ENCODE data around the gene ZNF366.

Gene ZNF366

DNA sequence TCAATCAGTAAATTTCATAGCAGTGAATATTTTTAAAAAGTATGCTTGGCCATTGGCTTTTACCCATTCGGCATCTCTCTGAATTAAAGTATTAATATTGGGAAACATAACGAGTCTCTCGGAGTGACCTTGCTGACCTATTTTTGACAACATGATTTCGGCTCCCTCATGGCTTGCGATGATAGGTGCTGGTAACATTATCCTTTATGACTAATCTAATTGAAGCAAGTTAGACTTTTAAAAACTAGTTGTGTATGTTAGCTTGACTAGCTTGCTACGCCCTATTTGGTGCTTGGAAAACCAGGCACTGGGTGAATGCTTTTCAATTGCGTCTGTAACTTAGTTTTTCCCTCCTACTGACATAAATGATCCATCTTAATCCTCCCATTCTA is 1.1 kb downstream of the ZNF366 start:
- H3K36me3 ChIP-seq (ENCODE audit: control insufficient read depth, insufficient read depth, low read length) = no peaks in the 10 kb centered on the region
- no peak overlapping the region for H3K9ac ChIP-seq
- H2AFZ ChIP-seq = no peak overlapping the region
- H3K27ac ChIP-seq = no peak overlapping the region
- H3K4me1 ChIP-seq = peaks cover 4% of the 10 kb centered on the region
- no peaks in the 10 kb centered on the region for H3K27me3 ChIP-seq (ENCODE audit: control insufficient read depth, insufficient read depth, low read length)
- TF ChIP-seq, protein P1, sequence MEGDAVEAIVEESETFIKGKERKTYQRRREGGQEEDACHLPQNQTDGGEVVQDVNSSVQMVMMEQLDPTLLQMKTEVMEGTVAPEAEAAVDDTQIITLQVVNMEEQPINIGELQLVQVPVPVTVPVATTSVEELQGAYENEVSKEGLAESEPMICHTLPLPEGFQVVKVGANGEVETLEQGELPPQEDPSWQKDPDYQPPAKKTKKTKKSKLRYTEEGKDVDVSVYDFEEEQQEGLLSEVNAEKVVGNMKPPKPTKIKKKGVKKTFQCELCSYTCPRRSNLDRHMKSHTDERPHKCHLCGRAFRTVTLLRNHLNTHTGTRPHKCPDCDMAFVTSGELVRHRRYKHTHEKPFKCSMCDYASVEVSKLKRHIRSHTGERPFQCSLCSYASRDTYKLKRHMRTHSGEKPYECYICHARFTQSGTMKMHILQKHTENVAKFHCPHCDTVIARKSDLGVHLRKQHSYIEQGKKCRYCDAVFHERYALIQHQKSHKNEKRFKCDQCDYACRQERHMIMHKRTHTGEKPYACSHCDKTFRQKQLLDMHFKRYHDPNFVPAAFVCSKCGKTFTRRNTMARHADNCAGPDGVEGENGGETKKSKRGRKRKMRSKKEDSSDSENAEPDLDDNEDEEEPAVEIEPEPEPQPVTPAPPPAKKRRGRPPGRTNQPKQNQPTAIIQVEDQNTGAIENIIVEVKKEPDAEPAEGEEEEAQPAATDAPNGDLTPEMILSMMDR (IDR thresholded peaks at IDR 0.05) = no peak
- peak overlapping the region; percentile 23 for H3K4me3 ChIP-seq (ENCODE audit: low read depth, low read length)
- no peak overlapping the region for H3K4me2 ChIP-seq (ENCODE audit: low read length)
- H3K9me3 ChIP-seq (ENCODE audit: control insufficient read depth, low read length) = no peaks in the 10 kb centered on the region
- no peaks in the 10 kb centered on the region for H3K79me2 ChIP-seq

DNA sequence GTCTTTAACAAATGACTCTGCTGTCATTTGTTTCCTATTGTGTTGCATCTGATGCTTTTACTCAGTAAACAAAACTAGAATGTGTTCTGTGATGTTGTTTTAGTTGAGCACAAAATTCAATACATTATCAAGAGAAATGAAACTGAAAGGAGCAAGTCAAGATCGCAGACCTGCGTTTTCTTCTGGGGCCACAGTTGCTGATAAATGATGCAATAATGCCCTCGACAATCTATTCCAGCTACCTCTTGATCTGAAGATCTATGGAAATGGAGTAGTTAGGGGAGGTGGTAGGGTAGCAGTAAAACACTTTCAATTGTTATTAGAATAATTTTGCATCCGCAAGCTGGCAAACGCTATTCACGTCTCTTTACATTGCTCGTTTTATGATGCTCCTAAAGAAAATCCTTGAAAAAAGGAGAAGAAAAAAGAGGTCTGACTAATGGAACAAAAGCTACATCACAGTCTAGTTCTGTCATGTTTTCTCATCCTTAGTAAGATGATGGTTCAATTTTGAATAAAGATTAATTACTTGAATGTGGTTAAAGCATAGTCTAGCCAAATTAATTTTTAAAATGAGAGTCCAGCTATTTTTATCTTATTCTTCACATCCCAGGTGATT is 1.6 kb downstream of the ZNF366 start:
- no peaks in the 10 kb centered on the region for H3K79me2 ChIP-seq
- TF ChIP-seq, protein P1 (IDR thresholded peaks at IDR 0.05) = no peak
- H3K27me3 ChIP-seq (ENCODE audit: control insufficient read depth, insufficient read depth, low read length) = no peaks in the 10 kb centered on the region
- H3K27ac ChIP-seq = no peak overlapping the region
- H3K36me3 ChIP-seq (ENCODE audit: control insufficient read depth, insufficient read depth, low read length) = no peaks in the 10 kb centered on the region
- no peak overlapping the region for H3K4me3 ChIP-seq (ENCODE audit: low read depth, low read length)
- H2AFZ ChIP-seq = no peak overlapping the region
- peak overlapping the region; percentile 3 for H3K4me2 ChIP-seq (ENCODE audit: low read length)
- H3K4me1 ChIP-seq = peaks cover 4% of the 10 kb centered on the region
- no peak overlapping the region for H3K9ac ChIP-seq
- H3K9me3 ChIP-seq (ENCODE audit: control insufficient read depth, low read length) = no peaks in the 10 kb centered on the region

DNA sequence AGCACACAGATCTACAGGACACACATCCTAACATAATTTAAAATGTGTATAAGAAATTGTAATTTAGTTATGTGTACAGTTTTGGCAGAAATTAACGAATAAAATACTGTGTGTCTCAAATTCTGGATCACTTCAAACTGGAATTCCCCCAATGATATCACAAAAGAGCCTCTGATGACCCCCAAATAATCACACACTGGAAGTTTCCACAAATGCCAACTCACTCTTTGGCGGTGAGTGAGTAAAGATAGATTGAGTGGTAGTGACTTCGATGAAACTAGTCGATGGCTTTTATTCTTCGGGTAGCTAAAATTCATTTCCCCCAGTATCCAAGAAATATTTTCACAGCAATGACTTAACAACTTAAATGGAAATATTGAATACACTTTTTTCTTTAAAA is 2.2 kb downstream of the ZNF366 start:
- peak overlapping the region; percentile 3 for H3K4me2 ChIP-seq (ENCODE audit: low read length)
- H3K4me1 ChIP-seq = peaks cover 4% of the 10 kb centered on the region
- no peak overlapping the region for H2AFZ ChIP-seq
- no peak overlapping the region for H3K27ac ChIP-seq
- H3K4me3 ChIP-seq (ENCODE audit: low read depth, low read length) = peak overlapping the region; percentile 15
- no peaks in the 10 kb centered on the region for H3K27me3 ChIP-seq (ENCODE audit: control insufficient read depth, insufficient read depth, low read length)
- TF ChIP-seq, protein P1 (IDR thresholded peaks at IDR 0.05) = no peak
- H3K36me3 ChIP-seq (ENCODE audit: control insufficient read depth, insufficient read depth, low read length) = no peaks in the 10 kb centered on the region
- no peaks in the 10 kb centered on the region for H3K9me3 ChIP-seq (ENCODE audit: control insufficient read depth, low read length)
- H3K9ac ChIP-seq = no peak overlapping the region
- H3K79me2 ChIP-seq = no peaks in the 10 kb centered on the region

DNA sequence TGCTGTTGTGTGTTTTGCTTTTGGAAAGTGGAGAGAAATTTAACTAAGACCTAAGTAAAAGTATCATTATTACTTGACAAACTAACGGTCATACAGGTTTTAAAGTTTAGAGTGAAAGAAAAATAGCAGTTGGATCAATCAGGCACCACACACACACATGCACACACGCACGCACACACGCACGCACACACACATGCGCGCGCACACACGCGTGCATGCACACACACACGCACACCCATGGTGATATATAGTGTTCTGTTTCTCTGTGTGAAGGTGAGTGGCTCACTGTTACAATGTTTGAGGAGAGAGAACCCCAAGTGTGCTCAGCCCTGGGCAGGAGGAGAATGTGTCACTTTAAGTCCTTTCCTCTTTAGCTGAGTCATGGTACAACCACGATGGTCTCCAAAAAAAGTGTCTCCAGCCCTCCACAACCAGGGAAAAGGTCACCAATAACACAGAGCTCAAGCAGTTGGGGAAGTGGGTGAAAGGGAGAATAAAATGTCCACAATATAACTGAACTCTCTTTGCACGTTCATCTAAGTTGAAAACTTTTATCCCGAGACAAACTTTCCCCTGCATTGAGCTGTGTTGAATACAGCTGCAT is 3.2 kb downstream of the ZNF366 start:
- peaks cover 4% of the 10 kb centered on the region for H3K4me1 ChIP-seq
- no peaks in the 10 kb centered on the region for H3K27me3 ChIP-seq (ENCODE audit: control insufficient read depth, insufficient read depth, low read length)
- no peaks in the 10 kb centered on the region for H3K36me3 ChIP-seq (ENCODE audit: control insufficient read depth, insufficient read depth, low read length)
- no peak overlapping the region for H3K9ac ChIP-seq
- peak overlapping the region; percentile 12 for H3K4me2 ChIP-seq (ENCODE audit: low read length)
- H3K9me3 ChIP-seq (ENCODE audit: control insufficient read depth, low read length) = no peaks in the 10 kb centered on the region
- H3K27ac ChIP-seq = no peak overlapping the region
- no peak overlapping the region for H2AFZ ChIP-seq
- TF ChIP-seq, protein P1 (IDR thresholded peaks at IDR 0.05) = no peak
- no peaks in the 10 kb centered on the region for H3K79me2 ChIP-seq
- H3K4me3 ChIP-seq (ENCODE audit: low read depth, low read length) = no peak overlapping the region

DNA sequence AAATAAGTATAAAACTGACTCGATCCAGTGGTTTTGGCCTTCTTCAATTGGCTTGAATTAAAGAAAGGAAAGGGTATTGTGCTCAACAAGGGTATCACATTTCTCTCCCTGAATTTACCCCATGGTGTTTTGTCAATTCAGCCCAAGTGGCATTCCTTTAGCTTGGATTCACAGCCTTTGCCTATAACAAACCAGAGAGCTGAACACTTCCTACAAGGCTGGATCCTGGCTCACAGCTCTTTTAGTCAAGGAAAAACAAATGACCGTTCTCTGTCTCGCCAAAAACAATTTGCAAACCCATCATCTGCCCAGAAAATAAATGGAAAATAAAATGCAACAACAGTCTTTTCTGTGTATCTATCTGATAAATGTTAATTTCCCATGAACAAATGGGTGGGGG is 5.7 kb downstream of the ZNF366 start:
- H2AFZ ChIP-seq = no peak overlapping the region
- TF ChIP-seq, protein P1 (IDR thresholded peaks at IDR 0.05) = no peak
- no peaks in the 10 kb centered on the region for H3K27me3 ChIP-seq (ENCODE audit: control insufficient read depth, insufficient read depth, low read length)
- no peak overlapping the region for H3K4me2 ChIP-seq (ENCODE audit: low read length)
- no peak overlapping the region for H3K9ac ChIP-seq
- H3K4me3 ChIP-seq (ENCODE audit: low read depth, low read length) = no peak overlapping the region
- no peaks in the 10 kb centered on the region for H3K79me2 ChIP-seq
- H3K4me1 ChIP-seq = no peaks in the 10 kb centered on the region
- no peaks in the 10 kb centered on the region for H3K9me3 ChIP-seq (ENCODE audit: control insufficient read depth, low read length)
- no peak overlapping the region for H3K27ac ChIP-seq
- H3K36me3 ChIP-seq (ENCODE audit: control insufficient read depth, insufficient read depth, low read length) = no peaks in the 10 kb centered on the region
